Measurements from ENCODE around the gene NBEAL2.
A peak's percentile ranks its signal among the peaks of the same experiment; 100 is the strongest.

NBEAL2 gene

GRCh38 chr3:47012342-47013230 lies 33.1 kb downstream of the NBEAL2 start:
- ChIA-PET CTCF (interaction anchor here (0.9 kb wide), 1 partner anchor 312 kb away, joined by 3 read pairs; no protein-coding TSS in a partner anchor), POLR2A (no interaction called here)
- H3K4me3 ChIP-seq (ENCODE audit: low read depth, low read length), result no peak overlapping the region
- no peak for DNase-seq (ENCODE audit: low read depth, low spot score)
- no peak for TF ChIP-seq CTCF (IDR thresholded peaks at IDR 0.05; ENCODE audit: insufficient read depth, low read length, missing control alignments)

GRCh38 chr3:47013231-47013630 lies 33.8 kb downstream of the NBEAL2 start:
- H3K4me3 ChIP-seq (ENCODE audit: low read depth, low read length), result no peak overlapping the region
- ChIA-PET POLR2A (no interaction called here), CTCF (interaction anchor here (0.9 kb wide), 1 partner anchor 311 kb away, joined by 3 read pairs; no protein-coding TSS in a partner anchor)
- no peak for TF ChIP-seq CTCF (IDR thresholded peaks at IDR 0.05; ENCODE audit: insufficient read depth, low read length, missing control alignments)
- no peak for DNase-seq (ENCODE audit: low read depth, low spot score)

GRCh38 chr3:47014036-47014435 lies 34.6 kb downstream of the NBEAL2 start:
- H3K4me3 ChIP-seq (ENCODE audit: low read depth, low read length), result no peak overlapping the region
- ChIA-PET CTCF (interaction anchor here (1.3 to 1.4 kb wide), 2 partner anchors 15 to 105 kb away, joined by 3 to 6 read pairs; no protein-coding TSS in a partner anchor), POLR2A (no interaction called here)
- no peak for DNase-seq (ENCODE audit: low read depth, low spot score)
- no peak for TF ChIP-seq CTCF (IDR thresholded peaks at IDR 0.05; ENCODE audit: insufficient read depth, low read length, missing control alignments)

GRCh38 chr3:47015151-47015550 lies 35.7 kb downstream of the NBEAL2 start:
- no peak overlapping the region for H3K4me3 ChIP-seq (ENCODE audit: low read depth, low read length)
- POLR2A ChIA-PET, result no interaction called here
- DNase-seq (ENCODE audit: low read depth, low spot score), result no peak
- CTCF ChIA-PET, result interaction anchor here (1.4 kb wide), 1 partner anchor 106 kb away, joined by 3 read pairs; no protein-coding TSS in a partner anchor
- TF ChIP-seq CTCF (IDR thresholded peaks at IDR 0.05; ENCODE audit: insufficient read depth, low read length, missing control alignments), result no peak

- CTCF ChIA-PET, result no interaction called here
- POLR2A ChIA-PET, result no interaction called here
- TF ChIP-seq CTCF (IDR thresholded peaks at IDR 0.05; ENCODE audit: insufficient read depth, low read length, missing control alignments), result no peak
- DNase-seq (ENCODE audit: low read depth, low spot score), result no peak
- no peak overlapping the region for H3K4me3 ChIP-seq (ENCODE audit: low read depth, low read length)
These were observed 36.8 kb downstream of the NBEAL2 start for GRCh38 chr3:47016086-47016933.

- no peak overlapping the region for H3K4me3 ChIP-seq (ENCODE audit: low read depth, low read length)
- no peak for TF ChIP-seq CTCF (IDR thresholded peaks at IDR 0.05; ENCODE audit: insufficient read depth, low read length, missing control alignments)
- peak; percentile 60 for DNase-seq (ENCODE audit: low read depth, low spot score)
- ChIA-PET CTCF (no interaction called here), POLR2A (no interaction called here)
These were observed 37.5 kb downstream of the NBEAL2 start for GRCh38 chr3:47016934-47017435.
